Stimulated activated naive CD8-positive, alpha-beta T cell treated with anti-CD3 and anti-CD28 coated beads, Interleukin-15, Interleukin-2, amounts not matched to agents 100 U/mL and 50 U/mL, for 24 hours (primary cell): ENCODE data around the gene DNMT3L.
"Not testable (repeated sequence)": the region's sequence is repeated elsewhere in the genome, so short reads cannot be mapped to it uniquely, and the experiment has no call there.

Experiments
- ATAC-seq: fragments of 150-1000 bp; cut with Tn5 transposase; one replicate; pipeline ENCODE4 v1.10.0; 2021
- DNase-seq: peaks from one replicate; pipeline ENCODE4 v3.0.0; 2021

Gene DNMT3L

DNA sequence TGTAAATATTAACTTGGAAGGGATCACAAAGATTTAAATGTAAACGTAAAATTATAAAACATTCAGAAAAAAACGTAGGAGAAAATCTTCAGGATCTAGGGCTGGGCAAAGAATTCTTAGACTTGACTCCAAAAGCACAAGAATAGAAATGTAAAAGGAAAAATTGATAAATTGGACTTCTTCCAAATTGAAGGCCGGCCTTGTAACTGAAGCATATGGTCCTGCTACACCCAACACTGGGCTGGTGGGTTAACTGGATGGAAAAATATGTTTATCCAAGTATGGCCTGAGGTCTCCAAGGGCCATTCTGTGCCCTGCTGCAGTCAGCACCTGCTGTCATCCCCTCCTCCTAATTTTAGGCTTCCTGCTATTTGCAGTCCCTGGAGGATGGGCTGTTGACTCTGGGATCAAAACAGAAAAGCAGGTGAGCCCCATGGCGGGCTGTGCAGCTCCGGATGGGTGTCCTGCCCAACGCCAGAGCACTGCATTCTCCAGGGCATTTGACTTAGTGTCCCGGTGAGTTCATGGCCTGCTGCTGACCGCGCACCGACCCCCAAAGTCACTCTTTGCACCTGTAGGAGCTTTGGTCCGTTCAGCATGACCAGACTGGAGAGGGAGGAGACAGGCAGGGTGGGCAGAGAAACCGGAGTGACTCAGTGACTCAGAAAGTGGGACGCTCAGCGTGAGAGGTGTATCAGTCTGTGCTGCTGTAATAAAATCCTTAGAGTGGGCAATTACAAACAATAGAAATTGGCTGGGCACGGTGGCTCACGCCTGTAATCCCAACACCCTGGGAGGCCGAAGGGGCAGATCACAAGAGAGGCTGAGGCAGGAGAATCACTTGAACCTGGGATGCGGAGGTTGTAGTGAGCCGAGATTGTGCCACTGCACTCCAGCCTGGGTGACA is 17.9 kb upstream of the DNMT3L start:
- ATAC-seq = no peak
- DNase-seq = no peak

DNA sequence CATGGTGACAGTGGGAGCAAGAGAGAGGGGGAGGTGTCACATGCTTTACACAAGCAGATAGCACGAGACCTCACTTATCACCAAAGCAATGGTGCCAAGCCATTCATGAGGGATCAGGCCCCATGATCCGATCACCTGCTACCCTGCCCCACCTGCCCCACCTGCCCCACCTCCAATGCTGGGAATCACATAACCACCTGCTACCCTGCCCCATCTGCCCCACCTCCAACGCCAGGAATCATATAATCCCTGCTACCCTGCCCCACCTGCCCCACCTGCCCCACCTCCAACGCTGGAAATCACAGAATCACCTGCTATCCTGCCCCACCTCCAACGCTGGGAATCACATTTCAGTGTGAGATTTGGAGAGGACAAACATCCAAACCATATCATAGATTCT is 13.3 kb upstream of the DNMT3L start:
- no peak for ATAC-seq
- DNase-seq = no peak

DNA sequence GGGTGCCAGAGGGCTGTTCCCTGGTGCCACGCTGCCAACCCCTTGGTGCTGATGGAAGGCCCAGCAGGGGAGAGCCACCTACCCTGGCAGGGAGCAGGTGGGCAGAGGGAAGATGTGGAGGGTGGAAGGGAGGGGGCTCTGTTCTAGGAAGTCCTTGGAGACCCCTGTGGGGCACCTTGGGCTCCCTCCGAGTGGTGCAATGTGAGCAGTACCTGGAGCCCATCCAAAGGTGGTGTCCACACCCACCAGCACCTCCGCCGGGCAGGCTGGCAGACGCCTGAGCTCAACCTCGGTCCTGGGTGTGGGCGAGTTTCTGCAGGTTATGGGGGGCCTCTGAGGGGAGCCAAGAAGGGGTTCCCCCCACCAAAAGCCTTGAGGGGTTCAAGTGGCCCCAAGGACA is 11.3 kb upstream of the DNMT3L start:
- ATAC-seq = no peak
- DNase-seq = no peak

DNA sequence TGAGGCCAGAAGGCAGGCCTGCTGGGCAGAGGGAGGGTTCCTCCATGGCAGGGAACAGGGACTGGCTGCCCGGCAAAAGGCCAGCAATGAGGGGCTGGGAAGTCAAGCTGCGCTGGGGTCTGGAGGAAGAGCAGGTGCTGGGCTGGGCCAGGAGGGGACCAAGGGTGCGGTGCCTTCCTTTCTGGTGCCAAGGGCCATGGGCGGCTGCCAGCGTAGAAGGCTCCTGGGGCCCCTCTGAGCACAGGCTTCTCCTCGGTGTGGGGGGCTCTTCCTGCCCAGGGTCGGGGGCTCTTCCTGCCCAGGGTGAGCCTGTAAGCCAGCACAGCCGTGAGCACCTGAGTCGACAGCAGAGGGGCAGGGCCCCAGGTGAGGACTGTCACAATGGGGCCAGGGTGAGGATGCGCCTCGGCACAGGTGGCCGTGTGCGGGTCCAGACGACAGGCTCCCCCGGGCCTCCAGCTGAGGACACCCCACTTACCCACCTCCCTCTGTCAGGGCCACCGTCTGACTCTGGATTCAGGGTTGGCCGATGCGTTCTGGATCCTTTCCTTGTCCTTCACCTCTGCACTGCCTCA is 10.7 kb upstream of the DNMT3L start:
- ATAC-seq (peak; percentile 28), DNase-seq (no peak)

DNA sequence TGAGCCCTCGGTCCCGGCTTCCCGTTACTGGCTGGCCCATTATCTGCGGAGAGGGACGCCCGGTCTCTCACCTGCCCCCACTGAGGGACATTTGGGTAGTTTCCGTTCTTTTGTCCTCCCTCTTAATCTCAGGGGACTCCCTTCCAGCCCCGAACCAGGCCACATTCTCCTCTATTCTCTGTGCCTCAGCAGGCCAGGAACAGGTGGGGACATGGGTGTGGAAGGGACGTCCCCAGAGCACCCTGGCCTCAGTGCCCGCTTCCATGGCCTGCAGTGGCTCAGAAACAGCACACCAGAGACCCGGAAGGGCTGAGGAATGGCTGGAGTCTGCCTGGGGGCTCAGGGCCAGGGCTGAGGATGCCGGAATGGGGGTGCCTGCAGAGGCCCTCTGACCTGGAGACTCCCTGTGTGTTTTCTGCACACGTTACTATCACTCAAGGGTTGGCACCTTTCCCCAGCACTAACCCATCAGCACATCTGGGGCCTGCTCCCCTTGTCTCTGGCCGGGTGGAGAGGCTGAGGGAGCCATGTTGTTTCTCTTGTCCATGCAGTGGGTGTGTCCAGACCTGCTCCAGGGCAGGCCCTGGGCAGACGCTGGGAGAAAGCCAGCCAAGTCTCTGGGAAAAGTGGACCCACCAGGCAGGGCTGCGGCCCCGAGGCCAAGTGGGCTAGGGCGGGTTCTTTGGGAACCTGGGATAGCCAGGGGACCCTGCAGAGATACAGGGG is 10.0 kb upstream of the DNMT3L start:
- ATAC-seq = no peak
- DNase-seq = no peak

DNA sequence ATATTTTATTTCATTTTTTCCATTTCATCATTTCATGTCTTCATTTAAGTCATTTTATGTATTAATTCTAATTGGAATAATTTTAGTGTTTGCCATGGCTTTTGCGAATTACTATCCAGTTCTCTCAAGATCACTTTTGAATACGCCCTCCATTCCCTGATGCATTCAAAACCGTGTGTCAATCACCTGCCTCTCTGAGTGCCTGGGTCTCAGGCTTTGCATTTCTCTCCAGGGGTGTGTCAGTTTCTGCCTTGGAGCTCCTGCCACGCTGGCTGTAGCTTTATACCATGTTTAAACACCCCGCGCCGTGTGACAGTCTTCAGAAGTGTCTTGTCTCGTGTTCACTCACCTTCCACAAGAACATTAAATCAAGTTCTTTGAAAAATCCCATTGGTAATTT is 7.4 kb upstream of the DNMT3L start:
- no peak for DNase-seq
- ATAC-seq = no peak

DNA sequence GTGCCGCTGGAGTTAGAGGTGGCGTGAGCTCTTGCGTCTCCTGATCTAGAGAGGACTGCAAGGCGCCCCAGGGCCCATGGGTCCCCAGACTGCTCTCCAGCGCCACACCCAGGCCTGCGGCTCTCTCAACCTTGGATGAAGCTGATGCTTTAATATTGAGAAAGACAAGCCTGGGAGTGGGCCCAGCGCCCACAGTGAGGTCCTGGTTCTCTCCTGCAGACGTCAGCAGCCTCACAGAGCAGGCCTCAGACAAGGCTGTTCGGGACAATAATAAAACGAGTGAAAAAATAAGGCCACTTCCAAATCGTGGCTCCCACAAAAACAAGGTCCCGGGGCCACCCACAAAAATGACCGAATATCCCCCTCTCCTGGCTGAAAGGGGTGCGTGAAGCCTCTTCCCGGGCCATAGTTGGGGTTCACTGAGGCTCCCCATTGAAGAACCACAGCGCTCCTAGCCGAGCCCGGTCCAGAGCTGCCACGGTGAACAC is 6.0 kb upstream of the DNMT3L start:
- ATAC-seq = no peak

DNA sequence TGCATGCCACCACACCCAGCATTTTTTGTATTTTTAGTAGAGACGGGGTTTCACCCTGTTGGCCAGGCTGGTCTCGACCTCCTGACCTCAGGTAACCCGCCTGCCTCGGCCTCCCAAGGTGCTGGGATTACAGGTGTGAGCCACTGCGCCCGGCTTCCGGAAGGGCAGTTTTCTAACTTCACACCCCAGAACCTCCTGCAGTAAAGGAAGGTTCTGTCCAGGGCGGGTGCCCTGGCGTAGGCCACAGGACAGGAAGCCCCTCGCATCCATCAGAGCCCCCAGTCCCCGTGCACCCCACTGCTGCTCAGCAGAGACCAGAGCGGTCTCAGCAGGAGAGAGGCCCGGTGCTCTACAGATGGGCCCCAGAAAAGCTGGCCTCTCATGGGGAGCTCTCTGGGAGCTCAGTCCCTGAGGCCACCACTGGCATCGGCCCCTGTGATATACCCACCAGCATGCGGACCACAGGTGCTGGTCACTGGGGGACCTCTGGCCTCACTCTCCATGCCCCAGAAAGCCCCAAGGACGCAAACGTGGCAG is 4.1 kb upstream of the DNMT3L start:
- no peak for ATAC-seq
- DNase-seq = no peak

More for the DNA sequence above, 6.0 kb upstream of the DNMT3L start:
- DNase-seq = no peak

DNA sequence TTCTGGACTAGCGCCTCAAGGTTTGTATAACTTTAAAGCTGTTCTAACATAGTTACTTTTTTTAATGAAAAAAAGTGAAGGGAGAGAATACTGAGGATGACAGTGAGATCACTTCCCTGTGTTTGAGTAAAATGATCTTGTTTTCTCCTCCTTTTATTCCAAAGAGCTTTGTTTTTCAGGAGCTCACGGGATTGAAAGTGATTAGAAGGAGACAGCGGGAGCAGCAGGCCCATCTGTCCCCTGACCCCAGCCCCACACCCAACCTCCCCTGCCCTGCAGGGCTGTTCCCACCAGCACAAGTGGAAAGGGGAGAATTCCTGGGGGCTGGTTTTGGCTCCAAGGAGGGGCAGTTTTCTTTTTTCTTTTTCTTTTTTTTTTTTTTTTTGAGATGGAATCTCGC is 2.1 kb upstream of the DNMT3L start:
- no peak for ATAC-seq

DNA sequence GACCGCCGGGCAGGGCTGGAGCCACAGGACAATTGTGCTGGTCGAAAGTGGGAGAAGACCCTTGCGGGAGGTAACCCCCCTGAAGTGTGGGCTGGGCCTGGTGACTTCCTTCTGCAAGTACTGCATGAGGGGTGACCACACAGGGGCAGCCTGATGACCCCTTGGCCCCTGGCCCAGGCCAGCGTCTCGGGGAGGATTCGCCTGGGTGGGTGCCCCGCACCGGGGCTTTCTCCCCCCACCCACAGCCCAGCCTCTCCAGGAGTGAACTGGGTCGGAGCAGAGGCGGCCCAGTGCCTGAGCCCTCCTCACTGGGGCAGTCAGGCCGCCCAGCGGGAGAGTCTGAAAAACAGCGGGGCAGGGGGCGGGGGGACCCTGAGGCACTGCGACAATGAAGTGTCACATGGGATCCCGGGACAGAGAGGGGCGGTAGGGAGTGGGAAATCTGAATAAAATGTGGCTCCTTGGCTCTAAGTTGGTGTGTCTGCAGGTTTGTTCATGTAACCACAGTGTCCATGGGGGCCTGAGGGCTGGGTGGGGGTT is 1.6 kb upstream of the DNMT3L start:
- no peak for DNase-seq
- no peak for ATAC-seq

More for the DNA sequence above, 2.1 kb upstream of the DNMT3L start:
- no peak for DNase-seq

DNA sequence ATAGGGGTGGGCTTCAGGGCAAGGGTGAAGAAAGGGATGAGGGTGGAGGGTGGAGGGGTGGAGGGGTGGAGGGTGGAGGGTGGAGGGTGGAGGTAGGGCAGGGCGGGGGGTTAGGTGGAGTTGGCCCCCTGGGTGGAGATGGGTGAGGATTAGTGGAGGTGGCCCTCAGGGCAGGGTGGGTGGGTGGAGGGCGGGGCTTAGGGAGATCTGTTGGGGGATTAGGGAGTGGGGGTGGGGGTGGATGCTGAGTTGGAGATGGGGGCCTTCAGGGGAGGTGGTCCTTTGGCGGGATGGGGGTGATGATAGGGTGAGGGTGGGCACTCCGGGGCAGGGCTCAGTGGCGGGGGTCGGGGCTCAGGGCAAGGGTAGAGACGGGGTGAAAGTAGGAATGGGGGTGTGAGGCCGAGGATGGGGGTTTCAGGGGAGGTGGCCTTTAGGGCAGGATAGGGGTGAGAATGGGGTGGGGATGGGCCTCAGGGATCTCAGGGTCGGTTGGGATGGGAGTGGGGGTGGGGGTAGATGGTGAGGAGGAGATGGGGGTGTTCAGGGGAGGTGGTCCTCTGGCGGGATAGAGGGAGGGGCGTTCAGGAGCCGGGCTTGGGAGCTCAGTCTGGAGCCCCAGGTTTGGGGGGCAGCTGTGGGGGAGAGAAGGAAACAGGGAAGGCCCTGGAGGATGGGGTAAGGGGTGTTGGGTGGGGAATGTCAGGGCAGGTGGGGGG is 800 bp upstream of the DNMT3L start:
- ATAC-seq = no peak
- no peak for DNase-seq

DNA sequence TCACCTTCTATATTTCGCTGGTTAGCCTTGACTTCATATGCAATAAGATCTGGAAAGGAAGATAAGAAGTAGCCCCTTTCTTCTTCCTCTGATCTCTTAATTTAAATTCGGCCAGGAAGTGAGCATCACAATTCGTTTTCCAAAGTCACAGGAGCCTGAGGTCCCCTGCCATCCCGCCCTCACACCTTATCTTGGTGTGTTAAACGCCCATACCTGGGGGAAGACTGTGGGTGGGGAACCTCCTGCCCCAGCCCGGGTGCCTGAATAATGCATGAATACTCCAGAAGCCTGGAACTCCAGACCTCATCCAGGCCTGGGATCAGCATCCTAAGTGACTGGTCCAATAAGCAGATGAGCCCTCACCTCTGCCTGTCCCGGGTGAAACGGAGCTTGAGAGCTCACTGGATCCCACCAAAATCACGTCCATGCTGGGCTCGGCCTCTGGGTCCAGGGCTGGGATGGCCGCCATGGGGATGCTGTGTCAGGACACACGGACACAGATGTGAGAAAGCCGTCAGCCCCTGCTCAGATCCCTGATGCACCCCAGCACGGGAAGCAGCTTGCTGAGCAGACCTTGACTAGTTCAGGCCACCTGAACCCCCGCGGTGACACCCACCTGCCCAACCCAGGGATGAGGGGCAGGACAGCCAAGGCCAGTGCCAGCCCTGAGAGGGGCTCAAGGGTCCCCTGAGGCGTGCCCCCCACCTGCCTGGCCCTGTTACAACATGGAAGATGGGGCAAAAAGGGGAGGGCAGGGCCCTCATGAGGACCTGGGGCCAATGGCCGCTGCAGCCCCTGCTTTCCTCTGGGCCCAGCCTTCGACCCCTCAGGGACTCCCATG is 686 bp downstream of the DNMT3L start:
- ATAC-seq (no peak), DNase-seq (no peak)

DNA sequence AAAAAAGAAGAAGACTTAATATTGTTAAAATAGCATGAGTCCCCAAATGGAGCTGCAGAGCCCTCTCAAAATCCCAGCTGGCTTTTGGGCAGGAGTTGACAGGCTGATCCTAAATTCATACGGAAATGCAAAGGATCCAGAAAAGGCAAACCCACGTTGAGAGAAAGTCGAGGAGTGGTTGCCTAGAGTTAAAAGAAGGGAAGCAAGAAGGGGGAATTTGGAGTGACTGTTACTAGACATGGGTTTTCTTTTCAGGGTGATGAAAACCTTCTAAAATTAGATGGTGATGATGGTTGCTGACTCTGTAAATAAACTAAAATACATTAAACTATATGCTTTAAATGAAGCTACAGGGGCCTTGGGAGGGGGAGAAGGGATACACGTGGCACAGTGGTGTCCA is 1.6 kb downstream of the DNMT3L start:
- no peak for DNase-seq

DNA sequence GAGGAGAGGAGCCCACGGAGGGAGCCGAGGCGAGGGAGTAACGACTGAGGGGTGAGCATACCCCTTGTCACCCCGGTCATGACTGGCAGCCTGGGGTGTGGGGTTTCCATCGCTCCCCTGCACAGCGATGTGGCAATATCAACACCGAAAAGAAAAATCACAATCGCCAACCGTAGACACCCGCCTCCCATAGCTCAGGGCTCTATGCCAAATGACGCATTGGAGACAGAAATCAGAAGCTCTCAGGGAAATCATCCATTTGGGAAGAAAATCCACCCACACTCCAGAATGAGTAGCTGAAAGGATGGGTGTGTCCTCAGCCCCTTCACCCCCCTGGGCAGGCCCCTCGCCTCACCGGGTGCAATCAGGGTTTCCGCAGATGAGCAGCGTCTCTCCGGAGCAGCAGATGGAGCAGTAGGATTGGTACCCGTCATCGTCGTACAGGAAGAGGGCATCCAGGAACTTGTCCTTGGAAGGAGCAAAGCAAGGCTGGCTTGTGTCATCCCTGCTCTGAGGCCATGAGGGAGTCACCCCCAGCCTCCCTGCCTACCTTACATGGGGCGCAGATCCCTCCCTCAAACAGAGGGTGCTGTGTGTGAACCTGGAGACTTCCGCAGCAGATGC is 2.5 kb downstream of the DNMT3L start:
- no peak for DNase-seq
- ATAC-seq = no peak

More for the DNA sequence above, 1.6 kb downstream of the DNMT3L start:
- ATAC-seq = no peak

DNA sequence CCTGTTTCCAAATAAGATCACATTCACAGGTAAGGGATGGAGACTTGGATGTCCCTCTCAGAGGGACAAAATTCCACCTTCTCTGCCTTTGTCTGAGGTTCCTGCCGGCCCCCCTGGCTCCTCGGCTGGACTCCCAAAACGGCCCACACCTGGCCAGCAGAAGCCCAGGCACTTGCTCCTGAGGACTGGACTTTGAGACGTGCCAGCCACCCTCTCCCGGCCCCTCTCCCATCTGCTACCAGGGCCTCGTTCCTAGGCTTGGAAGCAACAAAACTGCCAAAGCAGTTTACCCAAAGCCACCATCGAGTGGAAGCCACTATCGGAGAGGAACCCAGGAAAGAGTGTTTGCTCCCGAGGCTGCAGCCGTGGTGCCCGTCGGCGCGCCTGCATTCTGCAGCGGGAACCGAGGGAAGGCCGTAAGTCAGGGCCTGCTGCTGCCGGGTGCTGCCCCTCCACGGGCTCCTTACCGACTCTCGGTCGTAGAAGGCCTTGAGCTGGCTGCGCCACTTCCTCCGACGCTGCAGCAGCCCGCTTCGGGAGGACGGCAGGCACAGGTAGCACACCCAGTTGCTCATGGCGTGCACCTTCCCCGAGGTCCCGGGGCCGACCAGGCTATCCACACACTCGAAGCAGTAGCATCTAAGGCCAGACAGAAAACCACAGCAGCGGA is 3.5 kb downstream of the DNMT3L start:
- ATAC-seq (no peak), DNase-seq (no peak)

DNA sequence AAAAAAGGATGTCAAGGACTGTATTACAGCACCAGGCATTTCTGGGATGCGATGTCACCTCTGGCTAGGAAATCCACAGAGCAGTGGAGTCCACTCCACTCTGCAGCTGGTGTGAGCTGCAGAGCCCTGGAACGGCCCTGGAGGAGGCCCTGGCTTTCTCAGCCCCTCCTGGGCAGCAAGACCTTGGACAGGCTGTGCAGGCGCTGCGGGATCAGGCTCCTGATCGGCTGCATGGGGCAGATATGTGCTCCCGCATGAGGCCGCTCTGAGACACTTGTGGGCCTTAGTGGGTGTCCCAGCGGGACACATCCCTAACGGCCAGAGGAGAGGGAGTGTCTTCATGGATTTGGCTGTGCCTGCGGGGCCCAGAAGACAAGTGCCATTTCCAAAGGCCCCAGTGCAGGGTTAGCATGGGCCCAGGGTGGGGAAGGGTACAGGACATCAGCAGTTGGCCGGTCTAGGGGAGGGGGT is 6.2 kb downstream of the DNMT3L start:
- ATAC-seq (no peak), DNase-seq (no peak)

DNA sequence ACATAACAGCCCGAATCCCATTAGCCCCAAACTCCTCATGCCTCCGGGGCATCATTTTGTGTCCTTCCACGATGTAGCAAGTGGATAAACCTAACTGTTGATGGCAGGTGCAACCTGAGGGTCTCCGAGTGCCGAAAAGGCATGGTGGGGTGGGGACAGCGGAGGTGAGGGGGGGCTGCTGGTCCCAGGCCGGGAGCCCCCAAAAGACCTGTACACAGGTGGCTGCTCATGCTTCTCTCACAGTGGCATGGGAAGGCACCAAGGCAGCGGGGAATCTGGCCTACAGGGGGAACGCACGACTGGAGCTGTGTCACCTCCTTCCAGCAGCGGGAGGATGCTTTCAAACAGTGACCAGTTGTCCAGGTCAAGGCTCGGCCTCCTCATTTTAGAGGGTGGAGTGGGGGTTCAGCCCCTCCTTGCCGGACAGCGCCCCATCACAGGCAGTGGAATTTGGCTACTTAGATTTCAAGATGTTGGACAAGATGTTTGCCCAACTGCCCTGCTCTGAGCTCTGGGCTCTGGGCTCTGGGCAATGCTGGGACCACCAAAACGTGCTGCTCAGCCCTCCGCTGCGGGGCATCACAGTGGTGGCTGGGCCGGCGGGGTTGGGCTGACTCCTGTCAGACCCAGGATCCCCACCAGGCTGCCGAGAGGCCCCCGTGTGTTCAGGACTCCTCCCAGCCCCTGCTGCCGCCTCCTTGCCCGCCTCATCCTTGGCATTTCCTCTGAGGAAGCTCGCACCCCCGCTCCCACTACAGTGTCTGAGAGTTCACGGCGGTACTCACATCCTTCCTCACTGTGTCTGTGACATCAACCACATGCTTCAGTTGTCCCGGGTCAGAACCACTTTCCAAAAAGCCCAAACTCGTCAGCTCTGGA is 7.6 kb downstream of the DNMT3L start:
- ATAC-seq (no peak), DNase-seq (no peak)

DNA sequence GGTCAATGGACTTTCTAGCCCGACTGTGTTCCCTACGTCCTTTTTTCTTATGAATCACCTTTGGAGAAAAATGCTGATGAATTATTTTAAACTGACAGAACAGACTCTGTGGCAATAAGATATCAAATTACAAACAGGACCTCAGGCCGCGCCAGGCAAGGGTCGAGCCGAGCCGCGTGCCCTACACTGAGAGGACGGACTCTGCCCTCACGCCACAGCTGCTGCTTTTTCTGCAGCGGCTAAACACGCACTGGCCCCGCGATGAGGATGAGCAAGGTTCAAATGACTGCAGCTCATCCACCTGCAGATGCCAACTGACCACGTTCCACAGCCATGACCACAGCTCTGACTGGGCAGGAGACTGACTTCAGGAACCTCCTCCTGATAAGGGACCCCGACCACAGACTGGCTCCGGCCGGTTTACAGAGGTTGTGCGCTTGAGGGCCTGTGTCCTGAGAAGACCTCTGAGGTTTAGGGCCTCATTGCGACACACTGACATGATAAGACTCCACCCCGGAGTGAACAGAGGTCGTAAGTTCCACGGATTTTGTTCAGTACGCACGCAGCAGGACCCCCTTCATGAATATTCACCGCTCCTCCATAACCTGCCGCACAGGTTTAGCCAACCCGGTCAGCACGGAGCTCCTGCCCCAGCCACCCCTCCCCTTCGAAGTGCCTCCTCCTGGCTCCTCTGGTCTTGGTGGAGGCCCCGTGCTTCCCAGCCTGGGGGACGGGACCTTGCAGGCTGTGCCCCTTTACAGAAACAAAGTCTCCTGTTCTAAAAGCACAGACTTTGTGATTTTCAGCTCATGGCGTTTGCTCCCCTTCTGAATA is 12.3 kb downstream of the DNMT3L start:
- not testable (repeated sequence) for ATAC-seq, DNase-seq
